ENCODE results near the gene CDC26.
"Not testable (repeated sequence)": the region's sequence is repeated elsewhere in the genome, so short reads cannot be mapped to it uniquely, and the experiment has no call there.

The CDC26 gene

GRCh38 chr9:113296247-113296646, 20.9 kb upstream of the CDC26 start:
- H3K4me3 ChIP-seq (ENCODE audit: low read depth in 1 of 2, low read length in 2 of 2); H3K27me3 ChIP-seq (ENCODE audit: control insufficient read depth in 1 of 2, insufficient read depth in 2 of 2, low read length in 2 of 2); H3K27ac ChIP-seq (ENCODE audit: low read depth, low read length); H3K9ac ChIP-seq (ENCODE audit: low read depth in 1 of 2, low read length in 2 of 2); H3K9me3 ChIP-seq (ENCODE audit: control insufficient read depth in 1 of 2, low read length in 2 of 2): not testable (repeated sequence)
- Histone ChIP-seq H3K4me1 (ENCODE audit: control insufficient read depth in 1 of 2, insufficient read depth in 2 of 2, low read length in 2 of 2) (peaks cover 13 to 19% of the 10 kb centered on the region in 2 donors), H3K36me3 (ENCODE audit: control insufficient read depth in 1 of 2, insufficient read depth in 2 of 2, low read length in 2 of 2) (peaks cover 13 to 21% of the 10 kb centered on the region in 2 donors)

GRCh38 chr9:113293285-113293878, 18.0 kb upstream of the CDC26 start:
- H3K9me3 ChIP-seq (ENCODE audit: control insufficient read depth in 1 of 2, low read length in 2 of 2): no peaks in the 10 kb centered on the region
- H3K36me3 ChIP-seq (ENCODE audit: control insufficient read depth in 1 of 2, insufficient read depth in 2 of 2, low read length in 2 of 2): peaks cover 30 to 49% of the 10 kb centered on the region in 2 donors
- no peaks in the 10 kb centered on the region for H3K27me3 ChIP-seq (ENCODE audit: control insufficient read depth in 1 of 2, insufficient read depth in 2 of 2, low read length in 2 of 2)
- H3K4me3 ChIP-seq (ENCODE audit: low read depth in 1 of 2, low read length in 2 of 2): no peak overlapping the region
- no peak overlapping the region for H3K9ac ChIP-seq (ENCODE audit: low read depth in 1 of 2, low read length in 2 of 2)
- no peak overlapping the region for H3K27ac ChIP-seq (ENCODE audit: low read depth, low read length)
- peaks cover 5 to 11% of the 10 kb centered on the region in 2 donors for H3K4me1 ChIP-seq (ENCODE audit: control insufficient read depth in 1 of 2, insufficient read depth in 2 of 2, low read length in 2 of 2)

DNA sequence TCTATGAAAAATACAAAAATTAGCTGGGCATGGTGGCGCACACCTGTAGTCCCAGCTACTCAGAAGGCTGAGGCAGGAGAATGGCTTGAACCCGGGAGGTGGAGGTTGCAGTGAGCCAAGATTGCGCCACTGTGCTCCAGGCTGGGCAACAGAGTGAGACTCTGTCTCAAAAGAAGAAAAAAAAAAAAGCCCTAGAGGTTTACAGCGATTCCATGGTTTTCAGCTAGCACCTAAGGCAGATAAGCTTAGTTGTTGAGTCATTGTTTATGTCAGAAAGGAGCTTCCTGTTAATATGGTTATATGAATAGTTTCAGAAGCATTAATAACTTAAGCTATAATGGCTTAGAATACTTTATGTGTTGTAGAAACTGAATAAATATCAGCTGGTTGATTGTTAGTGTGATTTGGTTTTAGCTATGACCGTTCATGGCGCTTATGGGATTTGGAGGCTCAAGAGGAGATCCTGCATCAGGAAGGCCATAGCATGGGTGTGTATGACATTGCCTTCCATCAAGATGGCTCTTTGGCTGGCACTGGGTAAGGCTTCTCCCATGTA, 14.8 kb upstream of the CDC26 start:
- no peak overlapping the region for H3K9ac ChIP-seq (ENCODE audit: low read depth in 1 of 2, low read length in 2 of 2)
- no peak overlapping the region for H3K27ac ChIP-seq (ENCODE audit: low read depth, low read length)
- no peaks in the 10 kb centered on the region for H3K9me3 ChIP-seq (ENCODE audit: control insufficient read depth in 1 of 2, low read length in 2 of 2)
- H3K36me3 ChIP-seq (ENCODE audit: control insufficient read depth in 1 of 2, insufficient read depth in 2 of 2, low read length in 2 of 2): peaks cover 45 to 76% of the 10 kb centered on the region in 2 donors
- no peaks in the 10 kb centered on the region for H3K27me3 ChIP-seq (ENCODE audit: control insufficient read depth in 1 of 2, insufficient read depth in 2 of 2, low read length in 2 of 2)
- peaks cover 5 to 11% of the 10 kb centered on the region in 2 donors for H3K4me1 ChIP-seq (ENCODE audit: control insufficient read depth in 1 of 2, insufficient read depth in 2 of 2, low read length in 2 of 2)
- no peak overlapping the region for H3K4me3 ChIP-seq (ENCODE audit: low read depth in 1 of 2, low read length in 2 of 2)

GRCh38 chr9:113289091-113289490, 13.7 kb upstream of the CDC26 start:
- H3K4me1 ChIP-seq (ENCODE audit: control insufficient read depth in 1 of 2, insufficient read depth in 2 of 2, low read length in 2 of 2): peaks cover 5 to 11% of the 10 kb centered on the region in 2 donors
- no peaks in the 10 kb centered on the region for H3K27me3 ChIP-seq (ENCODE audit: control insufficient read depth in 1 of 2, insufficient read depth in 2 of 2, low read length in 2 of 2)
- H3K4me3 ChIP-seq (ENCODE audit: low read depth in 1 of 2, low read length in 2 of 2): no peak overlapping the region
- H3K9ac ChIP-seq (ENCODE audit: low read depth in 1 of 2, low read length in 2 of 2): no peak overlapping the region
- H3K9me3 ChIP-seq (ENCODE audit: control insufficient read depth in 1 of 2, low read length in 2 of 2): no peaks in the 10 kb centered on the region
- no peak overlapping the region for H3K27ac ChIP-seq (ENCODE audit: low read depth, low read length)
- H3K36me3 ChIP-seq (ENCODE audit: control insufficient read depth in 1 of 2, insufficient read depth in 2 of 2, low read length in 2 of 2): peaks cover 54 to 86% of the 10 kb centered on the region in 2 donors

DNA sequence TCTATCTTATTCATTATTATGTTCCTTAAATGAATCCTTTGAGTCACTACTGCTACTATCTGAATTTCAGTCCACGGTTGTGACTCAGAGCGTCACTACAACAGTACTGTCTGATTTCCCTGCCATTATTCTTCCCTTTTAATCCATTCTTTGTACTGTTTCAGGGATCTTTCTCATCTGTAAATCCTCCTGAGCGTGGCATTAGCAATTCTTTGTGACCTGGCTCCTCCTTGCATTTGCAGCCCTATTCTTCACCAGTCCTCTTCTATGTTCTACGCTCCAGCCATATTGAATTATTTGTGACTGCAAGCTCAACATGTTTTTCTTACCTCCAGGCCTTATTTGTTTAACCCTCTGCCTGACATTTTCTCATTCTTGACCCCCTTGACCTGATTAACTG, 6.0 kb upstream of the CDC26 start:
- Histone ChIP-seq H3K27ac (ENCODE audit: low read depth, low read length) (no peak overlapping the region), H3K4me1 (ENCODE audit: control insufficient read depth in 1 of 2, insufficient read depth in 2 of 2, low read length in 2 of 2) (peaks cover 2 to 6% of the 10 kb centered on the region in 2 donors), H3K27me3 (ENCODE audit: control insufficient read depth in 1 of 2, insufficient read depth in 2 of 2, low read length in 2 of 2) (no peaks in the 10 kb centered on the region), H3K9ac (ENCODE audit: low read depth in 1 of 2, low read length in 2 of 2) (no peak overlapping the region), H3K9me3 (ENCODE audit: control insufficient read depth in 1 of 2, low read length in 2 of 2) (no peaks in the 10 kb centered on the region), H3K36me3 (ENCODE audit: control insufficient read depth in 1 of 2, insufficient read depth in 2 of 2, low read length in 2 of 2) (peaks cover 32 to 68% of the 10 kb centered on the region in 2 donors), H3K4me3 (ENCODE audit: low read depth in 1 of 2, low read length in 2 of 2) (no peak overlapping the region)

DNA sequence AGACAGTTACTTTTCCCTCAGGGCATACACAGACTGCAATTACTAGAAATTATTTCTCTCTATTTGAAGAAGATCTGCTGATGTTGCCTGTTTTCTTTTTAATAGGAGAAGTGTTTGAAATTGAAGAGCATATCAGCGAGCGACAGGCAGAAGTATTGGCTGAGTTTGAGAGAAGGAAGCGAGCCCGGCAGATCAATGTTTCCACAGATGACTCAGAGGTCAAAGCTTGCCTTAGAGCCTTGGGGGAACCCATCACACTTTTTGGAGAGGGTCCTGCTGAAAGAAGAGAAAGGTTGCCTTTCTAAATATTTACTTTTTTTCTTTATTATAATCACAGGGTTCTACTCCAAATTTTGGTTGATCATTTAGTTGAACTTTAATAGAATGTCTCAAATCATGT, 3.5 kb upstream of the CDC26 start:
- Histone ChIP-seq H3K4me3 (ENCODE audit: low read depth in 1 of 2, low read length in 2 of 2) (no peak overlapping the region), H3K27ac (ENCODE audit: low read depth, low read length) (no peak overlapping the region), H3K4me1 (ENCODE audit: control insufficient read depth in 1 of 2, insufficient read depth in 2 of 2, low read length in 2 of 2) (peaks cover 11 to 15% of the 10 kb centered on the region in 2 donors), H3K9me3 (ENCODE audit: control insufficient read depth in 1 of 2, low read length in 2 of 2) (no peaks in the 10 kb centered on the region), H3K9ac (ENCODE audit: low read depth in 1 of 2, low read length in 2 of 2) (peak overlapping the region in 1 of 2 donors; percentile 3), H3K36me3 (ENCODE audit: control insufficient read depth in 1 of 2, insufficient read depth in 2 of 2, low read length in 2 of 2) (peaks cover 17 to 47% of the 10 kb centered on the region in 2 donors), H3K27me3 (ENCODE audit: control insufficient read depth in 1 of 2, insufficient read depth in 2 of 2, low read length in 2 of 2) (no peaks in the 10 kb centered on the region)

GRCh38 chr9:113274474-113275156, 757 bp downstream of the CDC26 start:
- H3K36me3 ChIP-seq (ENCODE audit: control insufficient read depth in 1 of 2, insufficient read depth in 2 of 2, low read length in 2 of 2): peaks cover 19 to 44% of the 10 kb centered on the region in 2 donors
- H3K4me1 ChIP-seq (ENCODE audit: control insufficient read depth in 1 of 2, insufficient read depth in 2 of 2, low read length in 2 of 2): peaks cover 14 to 17% of the 10 kb centered on the region in 2 donors
- peak overlapping the region; percentile 74 for H3K27ac ChIP-seq (ENCODE audit: low read depth, low read length)
- H3K9me3 ChIP-seq (ENCODE audit: control insufficient read depth in 1 of 2, low read length in 2 of 2): no peaks in the 10 kb centered on the region
- H3K27me3 ChIP-seq (ENCODE audit: control insufficient read depth in 1 of 2, insufficient read depth in 2 of 2, low read length in 2 of 2): no peaks in the 10 kb centered on the region
- H3K4me3 ChIP-seq (ENCODE audit: low read depth in 1 of 2, low read length in 2 of 2): peak overlapping the region; percentile 90 to 93
- peak overlapping the region; percentile 74 to 97 for H3K9ac ChIP-seq (ENCODE audit: low read depth in 1 of 2, low read length in 2 of 2)

- Histone ChIP-seq H3K9me3 (ENCODE audit: control insufficient read depth in 1 of 2, low read length in 2 of 2) (no peaks in the 10 kb centered on the region), H3K4me1 (ENCODE audit: control insufficient read depth in 1 of 2, insufficient read depth in 2 of 2, low read length in 2 of 2) (peaks cover 7 to 11% of the 10 kb centered on the region in 2 donors), H3K4me3 (ENCODE audit: low read depth in 1 of 2, low read length in 2 of 2) (no peak overlapping the region), H3K9ac (ENCODE audit: low read depth in 1 of 2, low read length in 2 of 2) (no peak overlapping the region), H3K27ac (ENCODE audit: low read depth, low read length) (no peak overlapping the region), H3K36me3 (ENCODE audit: control insufficient read depth in 1 of 2, insufficient read depth in 2 of 2, low read length in 2 of 2) (peaks cover 22 to 63% of the 10 kb centered on the region in 2 donors), H3K27me3 (ENCODE audit: control insufficient read depth in 1 of 2, insufficient read depth in 2 of 2, low read length in 2 of 2) (no peaks in the 10 kb centered on the region)
These were observed 5.5 kb downstream of the CDC26 start for GRCh38 chr9:113269871-113270270.

DNA sequence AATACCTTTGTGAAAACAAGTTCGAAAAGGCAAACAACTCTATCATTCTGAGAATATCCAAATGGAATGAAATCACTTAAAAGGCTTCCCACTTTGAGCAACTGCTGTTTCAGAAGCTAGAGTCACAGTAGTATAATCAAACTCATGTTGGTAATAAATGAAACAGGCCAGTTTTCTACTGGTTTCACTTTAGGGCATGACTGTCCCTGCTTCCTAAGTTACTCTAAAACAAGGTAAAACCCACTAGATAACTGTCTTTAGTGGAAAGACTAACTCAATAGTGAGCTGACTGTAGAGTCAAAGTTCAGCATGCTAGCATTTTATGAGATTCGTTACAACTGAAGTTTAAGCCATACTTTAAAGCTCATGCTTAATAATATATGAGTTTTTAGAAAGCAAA, 6.0 kb downstream of the CDC26 start:
- H3K9ac ChIP-seq (ENCODE audit: low read depth in 1 of 2, low read length in 2 of 2): no peak overlapping the region
- H3K36me3 ChIP-seq (ENCODE audit: control insufficient read depth in 1 of 2, insufficient read depth in 2 of 2, low read length in 2 of 2): peaks cover 22 to 63% of the 10 kb centered on the region in 2 donors
- no peak overlapping the region for H3K4me3 ChIP-seq (ENCODE audit: low read depth in 1 of 2, low read length in 2 of 2)
- H3K4me1 ChIP-seq (ENCODE audit: control insufficient read depth in 1 of 2, insufficient read depth in 2 of 2, low read length in 2 of 2): peaks cover 7 to 8% of the 10 kb centered on the region in 2 donors
- H3K27ac ChIP-seq (ENCODE audit: low read depth, low read length): no peak overlapping the region
- H3K9me3 ChIP-seq (ENCODE audit: control insufficient read depth in 1 of 2, low read length in 2 of 2): no peaks in the 10 kb centered on the region
- no peaks in the 10 kb centered on the region for H3K27me3 ChIP-seq (ENCODE audit: control insufficient read depth in 1 of 2, insufficient read depth in 2 of 2, low read length in 2 of 2)

GRCh38 chr9:113267911-113268566, 7.3 kb downstream of the CDC26 start:
- Histone ChIP-seq H3K4me3 (ENCODE audit: low read depth in 1 of 2, low read length in 2 of 2) (no peak overlapping the region), H3K36me3 (ENCODE audit: control insufficient read depth in 1 of 2, insufficient read depth in 2 of 2, low read length in 2 of 2) (peaks cover 22 to 59% of the 10 kb centered on the region in 2 donors), H3K27me3 (ENCODE audit: control insufficient read depth in 1 of 2, insufficient read depth in 2 of 2, low read length in 2 of 2) (no peaks in the 10 kb centered on the region), H3K9ac (ENCODE audit: low read depth in 1 of 2, low read length in 2 of 2) (no peak overlapping the region), H3K9me3 (ENCODE audit: control insufficient read depth in 1 of 2, low read length in 2 of 2) (no peaks in the 10 kb centered on the region), H3K27ac (ENCODE audit: low read depth, low read length) (no peak overlapping the region), H3K4me1 (ENCODE audit: control insufficient read depth in 1 of 2, insufficient read depth in 2 of 2, low read length in 2 of 2) (peaks cover 0 to 3% of the 10 kb centered on the region in 2 donors)
